ENCODE results near the gene SPINK7.

SPINK7 gene

DNA sequence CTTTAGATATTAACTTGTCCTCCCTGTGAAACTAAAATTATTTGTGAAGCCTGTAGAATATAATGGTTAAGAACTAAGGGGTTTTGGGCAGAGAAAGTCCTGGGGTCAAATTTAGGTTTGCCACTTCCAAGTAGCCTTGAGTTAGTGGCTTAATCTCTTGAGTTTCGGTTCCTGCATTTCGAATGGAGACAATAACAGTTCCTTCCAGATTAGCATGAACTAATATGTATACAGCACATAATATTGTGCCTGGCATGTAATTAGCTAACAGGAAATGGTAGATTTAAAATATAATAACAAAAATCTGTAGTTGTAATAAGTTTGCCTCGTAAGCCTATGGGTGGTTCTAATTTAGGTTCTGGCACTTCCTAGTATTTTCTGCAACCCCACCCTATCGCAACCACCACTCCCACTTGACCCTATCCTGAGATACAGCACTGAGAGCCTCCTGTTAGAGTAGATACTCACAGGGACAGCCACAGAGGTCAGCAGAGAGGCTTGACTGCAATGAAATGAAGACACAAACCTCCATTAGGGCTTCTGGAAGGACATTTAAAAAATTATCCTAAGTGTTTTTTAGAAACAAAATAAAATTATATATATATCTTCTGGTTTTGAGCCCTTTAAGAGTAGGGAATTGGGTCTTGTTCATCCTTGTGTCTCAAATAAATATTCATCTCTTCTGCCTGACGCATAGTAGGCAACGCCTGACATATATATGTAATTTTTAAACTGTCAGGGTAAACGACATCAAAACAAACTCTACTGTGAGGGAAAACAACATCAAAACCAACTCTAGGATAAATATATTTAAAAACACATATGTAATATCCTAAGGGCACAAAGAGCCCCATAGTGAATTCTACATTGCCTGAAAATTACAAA lies 31.6 kb downstream of the SPINK7 start:
- DNase-seq = no peak

DNA sequence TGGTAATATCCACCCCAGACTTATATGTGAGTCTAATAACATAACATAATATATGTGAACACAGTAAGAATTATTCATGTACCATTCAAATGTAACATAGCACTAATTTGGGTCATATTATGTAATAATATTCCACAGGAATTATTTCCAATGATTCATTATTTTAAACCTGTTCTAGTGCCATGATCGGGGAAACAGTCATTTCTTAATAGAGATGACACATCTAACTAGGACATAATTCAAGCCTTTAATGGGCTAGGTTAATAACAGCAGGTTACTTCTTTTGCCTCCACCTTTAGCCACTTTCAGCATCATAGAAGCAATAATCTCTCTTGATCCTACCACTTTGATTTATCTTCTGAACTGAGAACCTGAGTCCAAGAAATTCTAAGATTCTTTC lies 35.5 kb downstream of the SPINK7 start:
- no peak for DNase-seq

DNA sequence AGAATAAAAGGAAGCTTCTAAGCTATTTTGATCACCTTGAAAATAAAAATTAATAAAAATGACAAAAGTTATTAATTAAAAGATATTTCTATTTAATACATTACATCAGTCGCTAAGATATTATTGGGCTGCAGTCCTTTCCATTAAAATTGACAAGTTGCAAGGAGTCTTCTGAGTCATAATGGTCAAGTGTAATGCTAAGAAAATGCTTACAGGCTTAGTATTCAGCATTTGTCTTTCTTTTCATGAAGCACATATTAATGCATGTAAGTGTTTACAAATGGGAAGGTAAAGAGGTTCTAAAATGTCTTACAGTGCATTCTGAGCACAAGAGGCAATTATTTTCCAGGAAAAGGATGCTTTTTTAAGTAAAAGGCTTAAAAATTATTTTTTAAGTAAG lies 40.5 kb downstream of the SPINK7 start:
- no peak for DNase-seq

DNA sequence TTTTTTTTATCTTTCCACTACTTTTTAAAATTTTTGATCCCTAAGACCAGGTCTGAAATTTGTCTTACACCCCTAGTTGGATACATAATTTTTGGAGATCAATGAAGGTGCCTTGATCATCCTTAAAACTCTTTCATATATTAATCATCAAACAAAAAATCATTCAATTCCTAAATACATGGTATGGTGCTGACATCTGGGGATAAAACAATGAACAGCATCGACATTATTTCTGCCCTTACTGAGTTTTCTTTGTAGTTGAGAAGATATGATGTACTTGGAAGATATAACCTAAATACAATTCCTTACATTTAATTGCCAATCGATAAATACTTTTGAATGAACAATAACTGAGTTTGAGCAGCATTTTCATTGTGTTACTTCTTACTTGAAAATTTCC lies 41.4 kb downstream of the SPINK7 start:
- no peak for DNase-seq

DNA sequence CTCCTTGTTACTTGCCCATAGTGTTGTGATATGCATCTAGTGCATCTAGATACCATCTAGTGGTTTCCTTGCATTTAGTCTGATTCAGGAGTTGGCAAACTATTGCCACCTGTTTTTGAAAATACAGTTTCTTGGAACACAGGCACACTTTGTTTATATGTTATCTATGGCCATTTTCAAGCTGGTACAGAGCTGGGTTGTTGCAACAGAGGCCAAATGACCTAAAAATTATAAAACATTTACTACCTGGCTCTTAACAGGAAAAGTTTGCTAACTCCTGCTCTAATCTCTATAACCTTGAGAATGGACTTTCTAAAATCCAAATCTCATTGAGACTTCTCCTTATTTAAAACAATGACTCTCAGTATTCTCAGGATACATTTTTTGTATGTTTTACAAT lies 52.1 kb downstream of the SPINK7 start:
- no peak for DNase-seq

Measured in eye (tissue), 1 donor.